HG02943 (cell line): Measurements from ENCODE around the gene OCA2.
"Not testable (repeated sequence)": the region's sequence is repeated elsewhere in the genome, so short reads cannot be mapped to it uniquely, and the experiment has no call there.

Experiments
- ATAC-seq: cut with Tn5 transposase; IDR thresholded peaks from one replicate; pipeline ENCODE4 v1.9.1; 2021; ENCODE audit warnings: mild to moderate bottlenecking, low read depth, moderate library complexity; ENCODE audit not compliant: unreplicated experiment

OCA2 gene

GRCh38 chr15:28026764-28027713 is 72.1 kb downstream of the OCA2 start:
- no peak for ATAC-seq

- no peak for ATAC-seq
Measured at GRCh38 chr15:28026221-28026620, 72.9 kb downstream of the OCA2 start.

- ATAC-seq, result no peak
Measured at GRCh38 chr15:28025413-28025812, 73.7 kb downstream of the OCA2 start.

GRCh38 chr15:28024889-28025250 is 74.2 kb downstream of the OCA2 start:
- no peak for ATAC-seq

GRCh38 chr15:28023933-28024888 is 74.9 kb downstream of the OCA2 start:
- ATAC-seq, result no peak

- ATAC-seq, result no peak
Measured at GRCh38 chr15:28023422-28023821, 75.7 kb downstream of the OCA2 start.

- no peak for ATAC-seq
Measured at GRCh38 chr15:28022961-28023360, 76.2 kb downstream of the OCA2 start.

- ATAC-seq, result no peak
Measured at GRCh38 chr15:28022181-28022580, 76.9 kb downstream of the OCA2 start.

- ATAC-seq, result no peak
Measured at GRCh38 chr15:28021281-28022039, 77.7 kb downstream of the OCA2 start.

GRCh38 chr15:28020644-28021043 is 78.5 kb downstream of the OCA2 start:
- ATAC-seq, result no peak

GRCh38 chr15:28019594-28020309 is 79.4 kb downstream of the OCA2 start:
- no peak for ATAC-seq

GRCh38 chr15:28018291-28019044 is 80.6 kb downstream of the OCA2 start:
- no peak for ATAC-seq

- no peak for ATAC-seq
Measured at GRCh38 chr15:28017423-28017924, 81.6 kb downstream of the OCA2 start.

- no peak for ATAC-seq
Measured at GRCh38 chr15:28015855-28016254, 83.3 kb downstream of the OCA2 start.

- no peak for ATAC-seq
Measured at GRCh38 chr15:28014623-28015200, 84.4 kb downstream of the OCA2 start.

GRCh38 chr15:28013976-28014375 is 85.1 kb downstream of the OCA2 start:
- no peak for ATAC-seq

GRCh38 chr15:28013480-28013879 is 85.6 kb downstream of the OCA2 start:
- no peak for ATAC-seq

- ATAC-seq, result no peak
Measured at GRCh38 chr15:28012231-28012630, 86.9 kb downstream of the OCA2 start.

GRCh38 chr15:28008175-28008574 is 90.9 kb downstream of the OCA2 start:
- not testable (repeated sequence) for ATAC-seq
